ENCODE data around the gene COL18A1. TPM values are rescaled to one million over a fixed set of nuclear protein-coding genes. Genes with fewer than 3 reads are reported as not detected.

Gene COL18A1
- polyA plus RNA-seq, 3 donors = 0.80 to 4.1 (median 1.1) TPM

GRCh38 chr21:45370575-45370974, 34.4 kb upstream of the COL18A1 start:
- TF ChIP-seq, protein P1, sequence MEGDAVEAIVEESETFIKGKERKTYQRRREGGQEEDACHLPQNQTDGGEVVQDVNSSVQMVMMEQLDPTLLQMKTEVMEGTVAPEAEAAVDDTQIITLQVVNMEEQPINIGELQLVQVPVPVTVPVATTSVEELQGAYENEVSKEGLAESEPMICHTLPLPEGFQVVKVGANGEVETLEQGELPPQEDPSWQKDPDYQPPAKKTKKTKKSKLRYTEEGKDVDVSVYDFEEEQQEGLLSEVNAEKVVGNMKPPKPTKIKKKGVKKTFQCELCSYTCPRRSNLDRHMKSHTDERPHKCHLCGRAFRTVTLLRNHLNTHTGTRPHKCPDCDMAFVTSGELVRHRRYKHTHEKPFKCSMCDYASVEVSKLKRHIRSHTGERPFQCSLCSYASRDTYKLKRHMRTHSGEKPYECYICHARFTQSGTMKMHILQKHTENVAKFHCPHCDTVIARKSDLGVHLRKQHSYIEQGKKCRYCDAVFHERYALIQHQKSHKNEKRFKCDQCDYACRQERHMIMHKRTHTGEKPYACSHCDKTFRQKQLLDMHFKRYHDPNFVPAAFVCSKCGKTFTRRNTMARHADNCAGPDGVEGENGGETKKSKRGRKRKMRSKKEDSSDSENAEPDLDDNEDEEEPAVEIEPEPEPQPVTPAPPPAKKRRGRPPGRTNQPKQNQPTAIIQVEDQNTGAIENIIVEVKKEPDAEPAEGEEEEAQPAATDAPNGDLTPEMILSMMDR (IDR thresholded peaks at IDR 0.05) = no peak
- H3K4me1 ChIP-seq (ENCODE audit: control insufficient read depth in 1 of 2, insufficient read depth in 2 of 2, low read length in 2 of 2) = no peaks in the 10 kb centered on the region
- no peak for DNase-seq
- H4K20me1 ChIP-seq (ENCODE audit: insufficient read depth, low read length) = no peaks in the 10 kb centered on the region
- H3K4me3 ChIP-seq (replicated peaks in 1 of 3; ENCODE audit: low read depth in 2 of 3, low read length in 3 of 3) = no peak overlapping the region
- H3K9me3 Mint-ChIP-seq = peaks cover 0 to 2% (median 0%) of the 10 kb centered on the region in 7 donors
- WGBS (ENCODE audit: insufficient coverage) = 88% methylated on average over 14 of the region's 14 CpGs
- no peak overlapping the region for H3K4me3 Mint-ChIP-seq
- no peaks in the 10 kb centered on the region for H3K36me3 ChIP-seq (replicated peaks in 1 of 2; ENCODE audit: control insufficient read depth in 1 of 2, insufficient read depth in 2 of 2, low read length in 2 of 2)
- no peak overlapping the region for H3K27ac ChIP-seq (ENCODE audit: low read depth in 1 of 2, low read length in 2 of 2)
- intact Hi-C loops (cut with micrococcal nuclease) = no loop called here
- H3K4me2 ChIP-seq (replicated peaks; ENCODE audit: extremely low read depth, low read length, poor library complexity, severe bottlenecking) = no peak overlapping the region
- H3K79me2 ChIP-seq (ENCODE audit: insufficient read depth, low read length) = no peaks in the 10 kb centered on the region
- H3K27me3 ChIP-seq (ENCODE audit: control insufficient read depth in 2 of 2, insufficient read depth in 2 of 2, low read length in 2 of 2) = no peaks in the 10 kb centered on the region
- no peaks in the 10 kb centered on the region for H3K36me3 Mint-ChIP-seq
- H2AFZ ChIP-seq (ENCODE audit: insufficient read depth, low read depth, low read length, poor library complexity, severe bottlenecking) = no peak overlapping the region
- no peak overlapping the region for H3K9ac ChIP-seq (ENCODE audit: insufficient read depth, low read length, poor library complexity, severe bottlenecking)
- peaks cover 3 to 9% (median 8%) of the 10 kb centered on the region in 3 donors for H3K27me3 Mint-ChIP-seq (ENCODE audit: low read depth in 3 of 3)
- peaks cover 3% of the 10 kb centered on the region for H3K4me1 Mint-ChIP-seq
- H3K27ac Mint-ChIP-seq = no peak overlapping the region
- H3K9me3 ChIP-seq (replicated peaks in 1 of 2; ENCODE audit: control insufficient read depth in 1 of 2, insufficient read depth in 1 of 2, low read length in 2 of 2) = no peaks in the 10 kb centered on the region

DNA sequence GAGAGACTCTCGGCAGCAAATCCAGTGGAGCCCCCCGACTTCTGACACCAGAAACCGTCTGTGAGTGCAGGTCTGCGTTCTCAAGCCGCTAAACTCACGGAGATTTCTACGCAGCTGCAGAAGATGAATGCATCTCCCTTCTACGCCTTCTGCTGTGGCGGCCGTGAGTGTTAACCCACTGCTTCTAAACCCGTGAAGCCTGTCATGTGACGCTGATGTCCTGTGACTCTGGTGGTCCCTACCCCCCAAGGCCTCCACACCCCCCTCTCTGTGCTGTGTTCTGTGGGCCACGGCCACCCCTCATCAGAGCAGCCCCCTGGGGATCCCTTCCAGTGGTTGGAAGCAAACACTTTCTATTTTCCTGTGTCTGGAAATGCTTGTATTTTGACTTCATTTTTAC, 33.9 kb upstream of the COL18A1 start:
- Mint-ChIP-seq H3K4me3 (peak overlapping the region in 1 of 2 donors; percentile 15), H3K27ac (no peak overlapping the region)

More for the DNA sequence above, 33.9 kb upstream of the COL18A1 start:
- H3K27me3 Mint-ChIP-seq (ENCODE audit: low read depth in 3 of 3) = peaks cover 3 to 9% (median 8%) of the 10 kb centered on the region in 3 donors
- Histone ChIP-seq H3K27ac (ENCODE audit: low read depth in 1 of 2, low read length in 2 of 2) (no peak overlapping the region), H4K20me1 (ENCODE audit: insufficient read depth, low read length) (no peaks in the 10 kb centered on the region), H3K4me2 (replicated peaks; ENCODE audit: extremely low read depth, low read length, poor library complexity, severe bottlenecking) (no peak overlapping the region), H3K36me3 (replicated peaks in 1 of 2; ENCODE audit: control insufficient read depth in 1 of 2, insufficient read depth in 2 of 2, low read length in 2 of 2) (no peaks in the 10 kb centered on the region), H3K79me2 (ENCODE audit: insufficient read depth, low read length) (no peaks in the 10 kb centered on the region), H3K9me3 (replicated peaks in 1 of 2; ENCODE audit: control insufficient read depth in 1 of 2, insufficient read depth in 1 of 2, low read length in 2 of 2) (no peaks in the 10 kb centered on the region), H3K4me1 (ENCODE audit: control insufficient read depth in 1 of 2, insufficient read depth in 2 of 2, low read length in 2 of 2) (no peaks in the 10 kb centered on the region), H2AFZ (ENCODE audit: insufficient read depth, low read depth, low read length, poor library complexity, severe bottlenecking) (no peak overlapping the region), H3K27me3 (ENCODE audit: control insufficient read depth in 2 of 2, insufficient read depth in 2 of 2, low read length in 2 of 2) (no peaks in the 10 kb centered on the region), H3K4me3 (replicated peaks in 1 of 3; ENCODE audit: low read depth in 2 of 3, low read length in 3 of 3) (no peak overlapping the region), H3K9ac (ENCODE audit: insufficient read depth, low read length, poor library complexity, severe bottlenecking) (no peak overlapping the region)
- intact Hi-C loops (cut with micrococcal nuclease) = no loop called here
- WGBS (ENCODE audit: insufficient coverage) = 91% methylated on average over 12 of the region's 13 CpGs
- H3K36me3 Mint-ChIP-seq = no peaks in the 10 kb centered on the region
- TF ChIP-seq, protein P1 (IDR thresholded peaks at IDR 0.05) = no peak
- peaks cover 0 to 2% (median 0%) of the 10 kb centered on the region in 7 donors for H3K9me3 Mint-ChIP-seq
- peaks cover 3% of the 10 kb centered on the region for H3K4me1 Mint-ChIP-seq
- DNase-seq = no peak

All from CD14-positive monocyte (primary cell).